GM23338 (cell line): ENCODE results near the gene MKKS. TPM values are rescaled to one million over a fixed set of nuclear protein-coding genes. Genes with fewer than 3 reads are reported as not detected.

ENCODE experiments used
- ATAC-seq: fragments of 200-7000 bp; cut with Tn5 transposase; 3 replicates; pipeline ENCODE4 v1.9.1; 2020
- DNase-seq: peaks from one replicate; pipeline ENCODE4 v3.0.0-alpha.2; 2015; ENCODE audit warnings: low spot score
- H2AFZ ChIP-seq: fragments of 200-600 bp; sonication (generic); 2 replicates; pipeline ENCODE4 v1.8.0; 2016; ENCODE audit warnings: antibody characterized with exemption, mild to moderate bottlenecking, moderate library complexity
- H3F3A ChIP-seq: fragments of 200-600 bp; sonication (generic); replicated peaks from 2 replicates; pipeline ENCODE4 v1.8.0; 2017; ENCODE audit warnings: antibody characterized with exemption, mixed run types, low read depth
- H3K27ac ChIP-seq: fragments of 200-600 bp; sonication (generic); 2 replicates; pipeline ENCODE4 v1.6.1; 2016; ENCODE audit warnings: low read depth
- H3K27me3 ChIP-seq: fragments of 200-600 bp; sonication (generic); 2 replicates; pipeline ENCODE4 v1.8.0; 2016; ENCODE audit warnings: mild to moderate bottlenecking, mixed run types, moderate library complexity; ENCODE audit not compliant: insufficient read depth
- H3K36me3 ChIP-seq: fragments of 200-600 bp; sonication (generic); 2 replicates; pipeline ENCODE4 v1.8.0; 2016; ENCODE audit warnings: mild to moderate bottlenecking; ENCODE audit not compliant: insufficient read depth
- H3K4me1 ChIP-seq: fragments of 200-600 bp; sonication (generic); 2 replicates; pipeline ENCODE4 v1.8.0; 2016; ENCODE audit warnings: mild to moderate bottlenecking, moderate library complexity; ENCODE audit not compliant: insufficient read depth
- H3K4me2 ChIP-seq: fragments of 200-600 bp; sonication (generic); 2 replicates; pipeline ENCODE4 v1.7.1; 2017; ENCODE audit warnings: mixed run types
- H3K4me3 ChIP-seq: fragments of 200-600 bp; sonication (generic); 2 replicates; pipeline ENCODE4 v1.6.1; 2016; ENCODE audit warnings: mixed run types
- H3K79me2 ChIP-seq: fragments of 200-600 bp; sonication (generic); replicated peaks from 2 replicates; pipeline ENCODE4 v1.8.0; 2017; ENCODE audit warnings: mild to moderate bottlenecking; ENCODE audit not compliant: insufficient read depth
- H3K9me2 ChIP-seq: fragments of 200-600 bp; sonication (generic); 2 replicates; pipeline ENCODE4 v1.8.0; 2017; ENCODE audit not compliant: insufficient read depth
- H4K20me1 ChIP-seq: fragments of 200-600 bp; sonication (generic); replicated peaks from 2 replicates; pipeline ENCODE4 v1.8.0; 2017; ENCODE audit warnings: mild to moderate bottlenecking; ENCODE audit not compliant: insufficient read depth
- H3K27ac Mint-ChIP-seq: 2 replicates; pipeline ENCODE4 v1.8.0; 2020; ENCODE audit warnings: inconsistent platforms, mild to moderate bottlenecking, moderate library complexity, mixed read lengths
- H3K27me3 Mint-ChIP-seq: 3 replicates; pipeline ENCODE4 v1.8.0; 2022; ENCODE audit warnings: low read depth, mild to moderate bottlenecking, moderate library complexity, mixed read lengths, inconsistent platforms; ENCODE audit not compliant: insufficient read depth, poor library complexity
- H3K36me3 Mint-ChIP-seq: 3 replicates; pipeline ENCODE4 v1.8.0; 2021; ENCODE audit warnings: low read depth, mild to moderate bottlenecking, inconsistent platforms, moderate library complexity, mixed read lengths
- H3K4me1 Mint-ChIP-seq: 3 replicates; pipeline ENCODE4 v1.8.0; 2020; ENCODE audit warnings: mild to moderate bottlenecking, inconsistent platforms, mixed read lengths
- H3K4me3 Mint-ChIP-seq: 3 replicates; pipeline ENCODE4 v1.8.0; 2021; ENCODE audit warnings: moderate library complexity, mild to moderate bottlenecking, inconsistent platforms, mixed read lengths
- H3K9me3 Mint-ChIP-seq: 3 replicates; pipeline ENCODE4 v1.8.0; 2020; ENCODE audit warnings: moderate library complexity, mild to moderate bottlenecking, inconsistent platforms, mixed read lengths
- CREB1 ChIP-seq: fragments of 250-450 bp; sonication (Bioruptor Pico); IDR thresholded peaks from 2 replicates; pipeline ENCODE4 v1.5.0; 2020; ENCODE audit warnings: low read depth, mild to moderate bottlenecking, moderate library complexity
- CTCF ChIP-seq, 2 experiments: fragments of 200-600 bp in 1 of 2; sonication (generic) in 1 of 2; conservative IDR thresholded peaks; 2 replicates each; pipeline versions ENCODE4 v1.5.1 to v1.6.1; 2016 to 2017; ENCODE audit warnings: antibody characterized with exemption in 2 of 2, low read depth in 2 of 2, mild to moderate bottlenecking in 2 of 2, moderate library complexity in 1 of 2
- EZH2 ChIP-seq: fragments of 200-600 bp; sonication (generic); IDR thresholded peaks from one replicate; pipeline ENCODE4 v1.8.0; 2017; ENCODE audit warnings: antibody characterized with exemption, mild to moderate bottlenecking, low read depth; ENCODE audit not compliant: unreplicated experiment
- POLR2AphosphoS5 ChIP-seq: IDR thresholded peaks from 2 replicates; pipeline ENCODE4 v1.6.1; 2016; ENCODE audit warnings: antibody characterized with exemption, low read depth
- REST ChIP-seq: IDR thresholded peaks from one replicate; pipeline ENCODE4 v1.6.1; 2018; ENCODE audit warnings: antibody characterized with exemption; ENCODE audit not compliant: unreplicated experiment
- STAT1 ChIP-seq: IDR thresholded peaks from one replicate; pipeline ENCODE4 v1.6.1; 2016; ENCODE audit warnings: antibody characterized with exemption; ENCODE audit not compliant: unreplicated experiment
- ZNF114 ChIP-seq: fragments of 250-450 bp; sonication (Bioruptor Pico); IDR thresholded peaks from 2 replicates; pipeline ENCODE4 v1.5.0; 2020; ENCODE audit warnings: mild to moderate bottlenecking, moderate library complexity
- ZNF462 ChIP-seq: fragments of 250-450 bp; sonication (Bioruptor Pico); IDR thresholded peaks from 2 replicates; pipeline ENCODE4 v1.5.0; 2020; ENCODE audit warnings: mild to moderate bottlenecking, moderate library complexity
- polyA plus RNA-seq: library from polyadenylated mRNA; unstranded; fragments of >200 nt; fragmentation: Nextera tagmentation; extraction: Ambion mirVana; gene quantifications from 2 replicates; pipeline ENCODE4 v1.2.1, GENCODE V29; 2016
- total RNA-seq: library from RNA; depleted of rRNA; stranded (reverse); fragments of >200 nt; shearing (Covaris generic); gene quantifications from 2 replicates; pipeline ENCODE4 v1.2.3, GENCODE V29; 2014

Gene MKKS
- total and polyA plus RNA-seq, 2 experiments from 2014 or later = 13.4 to 16.7 TPM

- no peaks in the 10 kb centered on the region for H3K36me3 Mint-ChIP-seq
- TF ChIP-seq EZH2 = no peak
- TF ChIP-seq ZNF114 (CRISPR knock-in tag) = no peak
- TF ChIP-seq CREB1 (CRISPR knock-in tag) = no peak
- TF ChIP-seq REST = no peak
- TF ChIP-seq ZNF462 (CRISPR knock-in tag) = no peak
- no peak for TF ChIP-seq STAT1
- no peak for TF ChIP-seq POLR2AphosphoS5
- TF ChIP-seq CTCF (conservative IDR thresholded peaks at IDR 0.05; ENCODE audit: low read depth in 2 of 2) = peak in 1 of 2 experiments; percentile 26; a peak in 1 of 4 replicates
- Histone ChIP-seq H3K79me2 (peaks cover 17% of the 10 kb centered on the region), H3K9me2 (0 out of 2 replicates have a peak, but pooled peaks cover 5% of the 10 kb centered on the region), H3K27me3 (no peaks in the 10 kb centered on the region), H3K36me3 (no peaks in the 10 kb centered on the region), H3K4me1 (peaks cover 30% of the 10 kb centered on the region), H3K4me2 (no peak overlapping the region), H4K20me1 (no peaks in the 10 kb centered on the region; the same call in 1 of the 2 replicates), H3K27ac (no peak overlapping the region), H3F3A (no peaks in the 10 kb centered on the region), H3K4me3 (no peak overlapping the region), H2AFZ (no peak overlapping the region)
- ATAC-seq (no peak), DNase-seq (no peak)
- peaks cover 7% of the 10 kb centered on the region for H3K27me3 Mint-ChIP-seq
- no peak overlapping the region for H3K4me3 Mint-ChIP-seq
- no peaks in the 10 kb centered on the region for H3K9me3 Mint-ChIP-seq
- H3K27ac Mint-ChIP-seq = peak overlapping the region; percentile 63; the same call in 1 of the 2 replicates
- peaks cover 29% of the 10 kb centered on the region for H3K4me1 Mint-ChIP-seq
These were observed 42.3 kb upstream of the MKKS start for GRCh38 chr20:10476319-10476724.
